ENCODE data around the gene ZMAT5. TPM values are rescaled to one million over a fixed set of nuclear protein-coding genes. Genes with fewer than 3 reads are reported as not detected.

The ZMAT5 gene
- total and polyA plus RNA-seq, 3 experiments from 2014 or later, result 24.7 to 46.9 (median 25.2) TPM

DNA sequence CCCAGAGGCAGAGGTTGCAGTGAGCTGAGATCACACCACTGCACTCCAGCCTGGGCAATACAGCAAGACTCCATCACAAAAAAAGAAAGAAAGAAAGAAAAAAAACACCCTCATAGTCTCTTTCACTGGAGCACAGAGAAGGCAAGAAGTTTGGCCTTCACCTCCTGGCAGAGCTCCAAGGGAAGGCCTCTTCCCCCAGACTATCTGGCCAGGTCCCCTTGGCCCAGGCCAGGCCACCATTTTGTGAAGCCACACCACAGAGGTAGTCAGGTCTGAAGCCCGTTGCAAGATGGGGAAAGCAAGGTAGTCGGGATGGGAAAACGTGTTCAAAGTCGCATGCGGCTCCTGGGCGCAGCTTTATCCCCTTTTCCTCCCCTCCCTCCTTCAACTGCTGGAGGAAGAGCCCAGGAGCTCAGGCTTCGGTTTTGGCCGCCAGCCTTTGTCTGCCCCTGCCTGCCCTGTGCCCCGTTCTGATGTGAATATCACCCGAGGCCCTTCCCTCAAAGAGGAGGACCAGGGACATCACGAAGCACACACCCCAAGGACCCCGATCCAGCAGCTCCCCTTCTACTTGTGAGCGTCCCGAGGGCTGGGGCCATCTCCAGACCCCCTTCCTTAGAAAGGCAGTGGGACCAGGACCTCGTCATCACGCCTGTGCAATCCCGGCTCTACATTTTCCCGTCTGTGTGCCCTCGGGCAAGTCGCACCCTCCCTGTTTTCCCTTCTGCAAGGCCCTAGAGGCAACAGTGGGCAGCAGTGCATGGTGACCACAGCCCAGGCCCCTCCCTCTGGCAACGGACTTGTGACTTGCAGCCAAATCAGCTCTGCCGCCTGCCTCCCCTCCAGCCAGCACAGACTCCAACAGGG lies 29.3 kb downstream of the ZMAT5 start:
- Histone ChIP-seq H3K27ac (ENCODE audit: low read depth, low read length) (no peak overlapping the region), H3K4me1 (ENCODE audit: insufficient read depth, low read length) (no peaks in the 10 kb centered on the region), H3K27me3 (ENCODE audit: insufficient read depth, low read length, poor library complexity, severe bottlenecking) (no peaks in the 10 kb centered on the region), H3K36me3 (ENCODE audit: insufficient read depth, low read length) (no peaks in the 10 kb centered on the region), H3K4me3 (ENCODE audit: low read length) (no peak overlapping the region), H3K9me3 (ENCODE audit: low read length) (no peaks in the 10 kb centered on the region)
- no peak overlapping the region for H3K4me3 Mint-ChIP-seq
- CTCF ChIA-PET, result no interaction called here
- POLR2A ChIA-PET, result no interaction called here
- H3K27me3 Mint-ChIP-seq, result no peaks in the 10 kb centered on the region
- no peaks in the 10 kb centered on the region for H3K9me3 Mint-ChIP-seq
- H3K27ac Mint-ChIP-seq, result no peak overlapping the region
- no peaks in the 10 kb centered on the region for H3K4me1 Mint-ChIP-seq
- no peak for DNase-seq
- peaks cover 0 to 64% (median 2%) of the 10 kb centered on the region in 3 donors for H3K36me3 Mint-ChIP-seq

DNA sequence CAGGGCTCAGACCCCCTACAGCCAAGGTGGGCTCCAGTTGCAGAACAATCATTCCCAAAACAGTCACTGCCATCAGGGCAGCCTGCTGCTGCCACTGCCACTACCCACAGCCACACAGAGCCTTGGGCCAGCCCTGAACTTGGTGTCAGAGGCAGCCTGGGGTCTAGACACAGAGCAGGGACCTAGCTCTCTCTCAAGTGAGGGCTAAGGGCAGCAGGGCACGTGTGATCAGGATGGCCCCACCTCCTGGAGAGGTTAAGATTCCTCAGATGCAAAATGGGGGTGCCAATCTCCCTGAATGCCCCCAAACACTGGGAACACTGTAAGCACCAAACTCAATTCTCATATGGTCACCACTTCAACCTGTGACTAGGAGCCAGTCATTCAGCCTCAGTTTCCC lies 31.4 kb downstream of the ZMAT5 start:
- Histone ChIP-seq H3K27ac (ENCODE audit: low read depth, low read length) (no peak overlapping the region), H3K36me3 (ENCODE audit: insufficient read depth, low read length) (no peaks in the 10 kb centered on the region), H3K4me3 (ENCODE audit: low read length) (no peak overlapping the region), H3K4me1 (ENCODE audit: insufficient read depth, low read length) (no peaks in the 10 kb centered on the region), H3K27me3 (ENCODE audit: insufficient read depth, low read length, poor library complexity, severe bottlenecking) (no peaks in the 10 kb centered on the region), H3K9me3 (ENCODE audit: low read length) (no peaks in the 10 kb centered on the region)
- Mint-ChIP-seq H3K27ac (no peak overlapping the region), H3K4me3 (no peak overlapping the region), H3K27me3 (peaks cover 0 to 2% of the 10 kb centered on the region in 2 donors), H3K9me3 (no peaks in the 10 kb centered on the region), H3K36me3 (peaks cover 0 to 62% (median 11%) of the 10 kb centered on the region in 3 donors), H3K4me1 (no peaks in the 10 kb centered on the region)
- ChIA-PET POLR2A (no interaction called here), CTCF (no interaction called here)
- DNase-seq, result no peak

DNA sequence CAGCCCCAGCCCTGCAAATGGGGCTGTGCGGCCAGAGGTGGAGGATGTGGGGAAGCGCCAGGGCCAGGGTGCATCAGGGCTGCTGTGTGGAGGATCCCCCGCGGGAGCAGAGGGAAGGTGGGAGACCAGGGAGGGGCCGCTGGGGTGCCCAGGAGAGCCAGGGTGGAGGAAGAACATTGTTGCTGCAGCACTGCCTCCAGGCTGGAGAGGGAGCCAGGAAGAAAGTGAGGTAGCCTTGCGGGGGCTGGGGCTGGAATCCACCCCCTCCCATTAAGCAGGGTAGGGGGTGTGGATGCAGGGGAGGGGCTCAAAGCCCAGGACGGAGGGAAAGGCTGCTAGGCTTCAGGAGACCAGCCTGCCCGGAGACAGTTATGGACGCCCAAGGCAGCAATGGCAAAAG lies 32.0 kb downstream of the ZMAT5 start:
- Histone ChIP-seq H3K27me3 (ENCODE audit: insufficient read depth, low read length, poor library complexity, severe bottlenecking) (no peaks in the 10 kb centered on the region), H3K27ac (ENCODE audit: low read depth, low read length) (no peak overlapping the region), H3K4me3 (ENCODE audit: low read length) (no peak overlapping the region), H3K9me3 (ENCODE audit: low read length) (no peaks in the 10 kb centered on the region), H3K36me3 (ENCODE audit: insufficient read depth, low read length) (no peaks in the 10 kb centered on the region), H3K4me1 (ENCODE audit: insufficient read depth, low read length) (no peaks in the 10 kb centered on the region)
- no peak overlapping the region for H3K27ac Mint-ChIP-seq
- H3K4me3 Mint-ChIP-seq, result no peak overlapping the region
- no peak for DNase-seq
- ChIA-PET POLR2A (no interaction called here), CTCF (no interaction called here)
- H3K9me3 Mint-ChIP-seq, result no peaks in the 10 kb centered on the region
- H3K27me3 Mint-ChIP-seq, result peaks cover 0 to 2% of the 10 kb centered on the region in 2 donors
- peaks cover 0 to 56% (median 11%) of the 10 kb centered on the region in 3 donors for H3K36me3 Mint-ChIP-seq
- no peaks in the 10 kb centered on the region for H3K4me1 Mint-ChIP-seq

DNA sequence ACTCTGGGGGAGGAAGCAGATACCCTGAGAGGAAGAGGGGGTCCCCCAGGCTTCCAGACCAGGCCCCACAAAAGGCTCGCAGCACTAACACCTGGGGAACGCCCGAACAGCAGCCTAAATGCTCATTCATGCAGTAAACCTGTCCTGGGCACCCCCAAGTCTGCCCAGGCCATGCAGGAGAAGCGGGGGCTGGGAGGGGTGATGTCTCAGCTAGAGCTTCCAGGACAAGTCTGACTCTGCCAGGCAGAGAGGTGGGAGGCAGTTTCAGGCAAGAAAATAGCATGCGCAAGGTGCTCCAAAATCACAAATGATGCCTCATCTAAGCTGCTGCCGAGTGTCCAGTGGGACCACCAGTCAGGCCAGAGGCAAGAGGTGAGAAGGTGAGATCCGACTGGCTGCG lies 32.4 kb downstream of the ZMAT5 start:
- Histone ChIP-seq H3K36me3 (ENCODE audit: insufficient read depth, low read length) (no peaks in the 10 kb centered on the region), H3K4me1 (ENCODE audit: insufficient read depth, low read length) (no peaks in the 10 kb centered on the region), H3K27ac (ENCODE audit: low read depth, low read length) (no peak overlapping the region), H3K9me3 (ENCODE audit: low read length) (no peaks in the 10 kb centered on the region), H3K4me3 (ENCODE audit: low read length) (no peak overlapping the region), H3K27me3 (ENCODE audit: insufficient read depth, low read length, poor library complexity, severe bottlenecking) (no peaks in the 10 kb centered on the region)
- Mint-ChIP-seq H3K4me1 (no peaks in the 10 kb centered on the region), H3K36me3 (peaks cover 0 to 53% (median 11%) of the 10 kb centered on the region in 3 donors), H3K27me3 (peaks cover 0 to 2% of the 10 kb centered on the region in 2 donors), H3K27ac (peak overlapping the region in 1 of 8 donors; percentile 32), H3K9me3 (no peaks in the 10 kb centered on the region), H3K4me3 (no peak overlapping the region)
- POLR2A ChIA-PET, result no interaction called here
- DNase-seq, result no peak
- CTCF ChIA-PET, result no interaction called here

DNA sequence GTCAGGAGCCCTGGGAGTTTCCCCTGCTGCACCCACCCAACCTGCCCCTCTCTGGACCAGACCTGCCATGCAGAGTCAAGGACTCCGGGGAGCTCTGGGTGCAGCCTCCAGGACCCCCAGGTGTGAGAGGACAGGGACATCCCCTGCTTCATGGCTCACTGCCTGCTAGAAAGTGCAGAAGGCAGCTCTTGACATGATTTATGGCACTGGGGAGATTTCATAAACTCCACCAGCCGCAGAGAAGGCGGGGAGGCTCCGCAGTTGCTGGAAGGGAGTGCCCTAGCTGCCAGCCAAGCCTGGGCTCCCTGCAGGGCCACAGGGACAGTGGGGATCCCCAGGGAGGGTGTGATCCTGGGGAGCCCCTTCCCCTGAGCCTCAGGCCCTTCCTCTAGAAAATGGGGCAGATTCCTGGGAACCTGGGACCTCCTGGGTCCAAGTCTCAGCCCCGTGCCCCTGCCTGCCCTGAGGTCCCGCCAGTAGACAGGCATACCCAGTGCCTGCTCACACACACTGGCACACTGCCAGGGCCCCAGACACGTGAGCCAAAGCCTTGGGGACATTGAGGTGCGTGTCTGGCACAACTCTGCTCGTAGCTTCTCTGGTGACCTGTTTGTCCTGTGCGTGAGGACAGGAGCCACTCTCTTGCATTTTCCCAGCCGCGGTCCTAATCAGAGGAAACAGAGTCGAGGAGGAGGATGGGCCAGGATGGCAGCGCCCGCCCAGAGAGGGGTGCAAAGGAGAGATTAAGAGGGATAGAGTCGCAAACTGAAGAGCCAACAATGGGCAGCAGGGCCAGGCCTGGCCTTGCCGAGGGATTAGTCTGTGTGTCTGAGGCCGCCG lies 33.2 kb downstream of the ZMAT5 start:
- H3K27ac ChIP-seq (ENCODE audit: low read depth, low read length), result no peak overlapping the region
- Mint-ChIP-seq H3K4me1 (no peaks in the 10 kb centered on the region), H3K27me3 (peaks cover 0 to 2% of the 10 kb centered on the region in 2 donors), H3K27ac (no peak overlapping the region), H3K9me3 (no peaks in the 10 kb centered on the region), H3K4me3 (no peak overlapping the region), H3K36me3 (peaks cover 0 to 50% (median 11%) of the 10 kb centered on the region in 3 donors)
- POLR2A ChIA-PET, result no interaction called here
- no peaks in the 10 kb centered on the region for H3K36me3 ChIP-seq (ENCODE audit: insufficient read depth, low read length)
- no peaks in the 10 kb centered on the region for H3K4me1 ChIP-seq (ENCODE audit: insufficient read depth, low read length)
- DNase-seq, result no peak
- no peak overlapping the region for H3K4me3 ChIP-seq (ENCODE audit: low read length)
- H3K9me3 ChIP-seq (ENCODE audit: low read length), result no peaks in the 10 kb centered on the region
- CTCF ChIA-PET, result no interaction called here
- no peaks in the 10 kb centered on the region for H3K27me3 ChIP-seq (ENCODE audit: insufficient read depth, low read length, poor library complexity, severe bottlenecking)

DNA sequence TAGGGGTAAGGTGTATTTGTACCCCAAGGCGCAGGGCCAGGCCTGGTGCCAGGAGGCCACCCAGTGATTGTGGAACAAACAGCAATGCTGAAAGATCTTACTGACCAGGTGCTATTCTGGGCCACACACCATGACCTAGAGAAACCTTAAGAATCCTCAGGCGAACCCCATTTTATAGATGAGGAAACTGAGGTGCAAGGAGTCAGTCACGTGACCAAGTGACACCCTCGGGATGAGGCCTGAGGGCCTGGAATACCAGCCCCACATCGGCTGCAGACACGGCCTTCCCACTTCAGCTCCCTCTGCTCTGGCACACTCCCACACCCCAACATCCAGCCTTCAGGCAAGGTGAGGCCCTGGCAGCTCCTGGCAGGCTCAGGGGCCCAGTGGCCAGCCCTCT lies 33.9 kb downstream of the ZMAT5 start:
- Histone ChIP-seq H3K27ac (ENCODE audit: low read depth, low read length) (no peak overlapping the region), H3K9me3 (ENCODE audit: low read length) (no peaks in the 10 kb centered on the region), H3K4me3 (ENCODE audit: low read length) (no peak overlapping the region), H3K4me1 (ENCODE audit: insufficient read depth, low read length) (no peaks in the 10 kb centered on the region), H3K36me3 (ENCODE audit: insufficient read depth, low read length) (no peaks in the 10 kb centered on the region), H3K27me3 (ENCODE audit: insufficient read depth, low read length, poor library complexity, severe bottlenecking) (no peaks in the 10 kb centered on the region)
- no peak overlapping the region for H3K4me3 Mint-ChIP-seq
- no peaks in the 10 kb centered on the region for H3K9me3 Mint-ChIP-seq
- no peak for DNase-seq
- H3K4me1 Mint-ChIP-seq, result no peaks in the 10 kb centered on the region
- H3K36me3 Mint-ChIP-seq, result peaks cover 0 to 50% (median 11%) of the 10 kb centered on the region in 3 donors
- H3K27me3 Mint-ChIP-seq, result peaks cover 0 to 2% of the 10 kb centered on the region in 2 donors
- ChIA-PET CTCF (no interaction called here), POLR2A (no interaction called here)
- no peak overlapping the region for H3K27ac Mint-ChIP-seq

DNA sequence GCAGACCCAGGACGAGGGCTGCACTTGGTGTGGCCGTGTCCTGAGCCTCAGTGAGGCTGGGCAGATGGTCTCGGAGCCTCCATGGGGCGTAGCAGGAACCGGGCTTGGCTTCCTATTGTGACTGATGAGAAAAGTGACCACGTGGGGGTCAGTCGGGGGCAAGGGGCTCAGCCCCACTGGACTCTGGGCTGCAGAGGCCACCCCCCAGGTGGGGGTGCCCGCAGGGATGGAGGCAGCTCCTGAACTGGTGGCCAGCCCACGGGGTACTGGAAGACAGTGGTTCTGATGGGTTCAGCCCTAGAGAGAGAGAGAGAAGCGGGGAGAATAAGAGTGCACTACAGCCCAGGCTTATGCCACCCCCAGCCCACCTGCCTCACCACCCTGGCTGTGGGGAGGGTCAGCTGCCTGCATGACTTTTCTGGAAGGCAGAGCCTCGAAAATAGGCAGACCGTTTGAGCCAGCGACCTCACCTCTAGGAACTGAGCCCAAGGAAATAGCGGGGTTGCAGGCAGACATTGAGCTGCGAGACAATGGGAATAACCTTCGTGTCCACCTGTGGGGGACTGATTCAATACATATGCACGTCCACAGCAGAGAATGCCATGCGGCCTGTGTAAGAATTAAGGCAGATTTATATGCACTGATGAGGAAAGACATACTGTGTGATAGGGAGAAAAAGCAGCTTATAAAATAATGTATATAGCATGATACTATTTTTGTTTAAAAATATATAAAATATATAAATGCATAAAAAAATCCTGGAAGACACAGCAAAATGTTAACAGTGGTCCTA lies 35.6 kb downstream of the ZMAT5 start:
- Histone ChIP-seq H3K36me3 (ENCODE audit: insufficient read depth, low read length) (no peaks in the 10 kb centered on the region), H3K27me3 (ENCODE audit: insufficient read depth, low read length, poor library complexity, severe bottlenecking) (no peaks in the 10 kb centered on the region), H3K9me3 (ENCODE audit: low read length) (no peaks in the 10 kb centered on the region), H3K4me3 (ENCODE audit: low read length) (no peak overlapping the region), H3K4me1 (ENCODE audit: insufficient read depth, low read length) (no peaks in the 10 kb centered on the region), H3K27ac (ENCODE audit: low read depth, low read length) (no peak overlapping the region)
- DNase-seq, result no peak
- Mint-ChIP-seq H3K9me3 (no peaks in the 10 kb centered on the region), H3K27me3 (peaks cover 0 to 2% of the 10 kb centered on the region in 2 donors), H3K4me1 (no peaks in the 10 kb centered on the region), H3K4me3 (no peak overlapping the region), H3K36me3 (peaks cover 0 to 41% (median 11%) of the 10 kb centered on the region in 3 donors), H3K27ac (no peak overlapping the region)
- POLR2A ChIA-PET, result no interaction called here
- CTCF ChIA-PET, result no interaction called here

DNA sequence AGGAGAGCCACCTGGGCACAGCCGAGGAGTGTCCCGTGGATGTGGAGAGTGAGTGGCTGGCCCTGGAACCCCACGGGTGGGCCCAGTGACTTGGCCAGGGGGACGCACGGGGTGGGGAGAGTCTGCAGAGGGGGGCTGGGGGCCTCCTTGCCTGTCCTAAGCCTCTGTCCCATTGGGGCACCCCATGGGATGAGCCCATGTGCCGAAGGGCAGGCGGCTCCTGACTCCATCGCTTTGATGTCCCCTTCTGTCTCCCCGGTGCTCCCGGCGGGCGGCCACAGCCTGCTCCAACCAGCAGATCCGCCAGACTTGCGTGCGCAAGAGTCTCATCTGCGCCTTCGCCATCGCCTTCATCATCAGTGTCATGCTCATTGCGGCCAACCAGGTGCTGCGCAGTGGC lies 37.6 kb downstream of the ZMAT5 start:
- H3K27ac Mint-ChIP-seq, result no peak overlapping the region
- no peaks in the 10 kb centered on the region for H3K9me3 ChIP-seq (ENCODE audit: low read length)
- CTCF ChIA-PET, result no interaction called here
- no peak overlapping the region for H3K27ac ChIP-seq (ENCODE audit: low read depth, low read length)
- H3K4me3 Mint-ChIP-seq, result no peak overlapping the region
- no peaks in the 10 kb centered on the region for H3K27me3 ChIP-seq (ENCODE audit: insufficient read depth, low read length, poor library complexity, severe bottlenecking)
- H3K27me3 Mint-ChIP-seq, result peaks cover 0 to 2% of the 10 kb centered on the region in 2 donors
- no peaks in the 10 kb centered on the region for H3K4me1 Mint-ChIP-seq
- H3K9me3 Mint-ChIP-seq, result no peaks in the 10 kb centered on the region
- POLR2A ChIA-PET, result no interaction called here
- no peaks in the 10 kb centered on the region for H3K36me3 ChIP-seq (ENCODE audit: insufficient read depth, low read length)
- H3K4me3 ChIP-seq (ENCODE audit: low read length), result no peak overlapping the region
- no peaks in the 10 kb centered on the region for H3K4me1 ChIP-seq (ENCODE audit: insufficient read depth, low read length)
- H3K36me3 Mint-ChIP-seq, result peaks cover 0 to 29% (median 11%) of the 10 kb centered on the region in 3 donors
- DNase-seq, result no peak
